RWPE2 (cell line): ENCODE measurements around the gene PACS1.

Experiments
- ATAC-seq: fragments of 200-7000 bp; cut with Tn5 transposase; 3 replicates; pipeline ENCODE4 v1.9.1; 2021; ENCODE audit warnings: low read depth
- DNase-seq: peaks from one replicate; pipeline ENCODE4 v3.0.0-alpha.2; 2020; ENCODE audit warnings: low spot score
- H3K27ac ChIP-seq: fragments of 450-650 bp; 2 replicates; pipeline ENCODE4 v1.5.1; 2017; ENCODE audit warnings: mild to moderate bottlenecking; ENCODE audit not compliant: poor library complexity, severe bottlenecking
- H3K27me3 ChIP-seq: fragments of 250-450 bp; sonication (Bioruptor Pico); 2 replicates; pipeline ENCODE4 v1.5.1; 2021; ENCODE audit warnings: mild to moderate bottlenecking, moderate library complexity; ENCODE audit not compliant: insufficient read depth, poor library complexity, severe bottlenecking
- H3K36me3 ChIP-seq: fragments of 250-450 bp; sonication (Bioruptor Pico); 2 replicates; pipeline ENCODE4 v1.5.1; 2020; ENCODE audit warnings: low read depth, mild to moderate bottlenecking, moderate library complexity
- H3K4me1 ChIP-seq: fragments of 250-450 bp; sonication (Bioruptor Pico); 2 replicates; pipeline ENCODE4 v1.5.1; 2021; ENCODE audit warnings: mild to moderate bottlenecking, moderate library complexity; ENCODE audit not compliant: insufficient read depth, poor library complexity, severe bottlenecking
- H3K4me3 ChIP-seq: fragments of 250-450 bp; sonication (Bioruptor Pico); 2 replicates; pipeline ENCODE4 v1.5.1; 2021; ENCODE audit warnings: mild to moderate bottlenecking, moderate library complexity; ENCODE audit not compliant: severe bottlenecking
- H3K9me3 ChIP-seq: fragments of 250-450 bp; sonication (Bioruptor Pico); 2 replicates; pipeline ENCODE4 v1.5.1; 2021; ENCODE audit warnings: mild to moderate bottlenecking, moderate library complexity; ENCODE audit not compliant: severe bottlenecking
- CTCF ChIP-seq: fragments of 450-650 bp; IDR thresholded peaks from one replicate; pipeline ENCODE4 v1.5.1; 2017; ENCODE audit warnings: mild to moderate bottlenecking, moderate library complexity; ENCODE audit not compliant: poor library complexity, severe bottlenecking

PACS1 gene

DNA sequence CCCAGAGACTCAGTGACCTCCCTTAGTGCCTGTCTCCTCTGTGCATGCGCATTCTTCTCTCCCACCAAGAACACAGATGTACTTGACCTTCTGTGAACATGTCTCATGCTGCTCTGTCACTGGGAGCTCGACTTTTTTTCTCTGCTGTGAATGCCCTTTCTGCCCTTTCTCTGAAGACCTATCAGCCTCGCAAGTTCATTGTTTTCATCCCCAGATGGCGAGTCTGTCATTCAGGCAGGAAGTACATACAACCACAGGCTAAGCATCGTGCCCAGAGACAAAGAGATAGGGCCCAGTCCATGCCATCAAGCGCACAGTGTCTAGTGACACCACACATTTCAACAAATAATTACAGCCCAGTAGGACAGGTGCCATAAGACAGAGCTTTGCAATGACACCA, 148.0 kb downstream of the PACS1 start:
- ATAC-seq (no peak), DNase-seq (no peak)
- Histone ChIP-seq H3K4me3 (no peak overlapping the region), H3K36me3 (peaks cover 30% of the 10 kb centered on the region), H3K27me3 (no peaks in the 10 kb centered on the region), H3K4me1 (no peaks in the 10 kb centered on the region), H3K27ac (no peak overlapping the region), H3K9me3 (no peaks in the 10 kb centered on the region)
- TF ChIP-seq CTCF, result no peak

GRCh38 chr11:66218846-66219620, 149.0 kb downstream of the PACS1 start:
- Histone ChIP-seq H3K36me3 (peaks cover 32% of the 10 kb centered on the region), H3K27ac (no peak overlapping the region), H3K4me1 (no peaks in the 10 kb centered on the region), H3K27me3 (no peaks in the 10 kb centered on the region), H3K9me3 (no peaks in the 10 kb centered on the region), H3K4me3 (no peak overlapping the region)
- DNase-seq, result peak; percentile 38
- no peak for ATAC-seq
- TF ChIP-seq CTCF, result no peak

GRCh38 chr11:66219846-66220565, 149.9 kb downstream of the PACS1 start:
- DNase-seq, result peak; percentile 36
- H3K4me1 ChIP-seq, result no peaks in the 10 kb centered on the region
- no peak for TF ChIP-seq CTCF
- no peak for ATAC-seq
- H3K27me3 ChIP-seq, result no peaks in the 10 kb centered on the region
- no peak overlapping the region for H3K27ac ChIP-seq
- H3K9me3 ChIP-seq, result no peaks in the 10 kb centered on the region
- peaks cover 34% of the 10 kb centered on the region for H3K36me3 ChIP-seq
- H3K4me3 ChIP-seq, result no peak overlapping the region

DNA sequence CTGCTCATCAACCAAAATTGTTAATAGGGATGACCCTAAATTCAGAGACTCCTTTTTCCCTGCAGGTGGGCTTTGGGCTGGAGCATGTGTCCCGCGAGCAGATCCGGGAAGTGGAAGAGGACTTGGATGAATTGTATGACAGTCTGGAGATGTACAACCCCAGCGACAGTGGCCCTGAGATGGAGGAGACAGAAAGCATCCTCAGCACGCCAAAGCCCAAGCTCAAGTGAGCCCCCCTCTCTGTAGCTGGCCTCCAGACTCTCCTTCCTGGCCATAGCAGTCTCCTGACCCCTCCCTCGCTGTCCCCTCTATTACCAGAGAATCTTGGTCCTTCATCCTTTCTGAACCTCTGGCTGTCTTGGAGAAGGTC, 150.5 kb downstream of the PACS1 start:
- H3K4me3 ChIP-seq, result no peak overlapping the region
- ATAC-seq (no peak), DNase-seq (no peak)
- no peak for TF ChIP-seq CTCF
- H3K36me3 ChIP-seq, result peaks cover 33% of the 10 kb centered on the region
- H3K4me1 ChIP-seq, result no peaks in the 10 kb centered on the region
- no peaks in the 10 kb centered on the region for H3K27me3 ChIP-seq
- H3K27ac ChIP-seq, result no peak overlapping the region
- no peaks in the 10 kb centered on the region for H3K9me3 ChIP-seq

DNA sequence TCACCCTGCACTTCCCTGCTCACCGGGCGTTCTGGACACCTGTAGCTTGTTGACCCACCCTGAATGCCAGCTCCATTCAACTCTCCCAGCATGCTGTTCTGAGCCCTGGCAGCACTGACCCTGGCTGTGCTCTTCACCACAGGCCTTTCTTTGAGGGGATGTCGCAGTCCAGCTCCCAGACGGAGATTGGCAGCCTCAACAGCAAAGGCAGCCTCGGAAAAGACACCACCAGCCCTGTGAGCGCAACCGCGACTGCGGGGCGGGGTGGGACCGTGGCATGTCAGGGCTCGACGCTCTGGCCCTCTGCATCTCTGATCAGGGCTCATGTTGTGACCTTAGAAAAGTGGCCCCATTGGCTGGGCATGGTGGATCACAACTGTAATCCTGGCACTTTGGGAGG, 150.9 kb downstream of the PACS1 start:
- Histone ChIP-seq H3K36me3 (peaks cover 31% of the 10 kb centered on the region), H3K27ac (no peak overlapping the region), H3K27me3 (no peaks in the 10 kb centered on the region), H3K4me3 (no peak overlapping the region), H3K4me1 (no peaks in the 10 kb centered on the region), H3K9me3 (no peaks in the 10 kb centered on the region)
- ATAC-seq, result no peak
- no peak for DNase-seq
- no peak for TF ChIP-seq CTCF
